Mesendoderm (in vitro differentiated cells): ENCODE measurements around the gene SLC25A51. TPM values are rescaled to one million over a fixed set of nuclear protein-coding genes. Genes with fewer than 3 reads are reported as not detected.

Source experiments
- DNase-seq: peaks from one replicate; pipeline ENCODE4 v3.0.0; 2013
- H2AK5ac ChIP-seq: 2 replicates; pipeline ENCODE4 v1.6.1; 2013; ENCODE audit warnings: low read length, inconsistent platforms
- H2BK120ac ChIP-seq: 2 replicates; pipeline ENCODE4 v1.6.1; 2013; ENCODE audit warnings: low read depth, mild to moderate bottlenecking, low read length, moderate library complexity, mixed read lengths
- H2BK15ac ChIP-seq: replicated peaks from 2 replicates; pipeline ENCODE4 v1.6.1; 2013; ENCODE audit warnings: low read depth, mild to moderate bottlenecking, moderate library complexity
- H2BK5ac ChIP-seq: 2 replicates; pipeline ENCODE4 v1.6.1; 2013; ENCODE audit warnings: low read length, inconsistent platforms
- H3K18ac ChIP-seq: 2 replicates; pipeline ENCODE4 v1.6.1; 2013; ENCODE audit warnings: mild to moderate bottlenecking, low read length, mixed read lengths
- H3K23ac ChIP-seq: one replicate; pipeline ENCODE4 v1.6.1; 2013; ENCODE audit warnings: low read length
- H3K27ac ChIP-seq: 2 replicates; pipeline ENCODE4 v1.5.1; 2013; ENCODE audit warnings: low read depth, mild to moderate bottlenecking, inconsistent platforms, low read length, moderate library complexity
- H3K27me3 ChIP-seq: 2 replicates; pipeline ENCODE4 v1.6.1; 2013; ENCODE audit warnings: low read length, control low read depth, mild to moderate bottlenecking, inconsistent platforms; ENCODE audit not compliant: insufficient read depth, poor library complexity
- H3K36me3 ChIP-seq: 2 replicates; pipeline ENCODE4 v1.6.1; 2013; ENCODE audit warnings: low read length, inconsistent platforms; ENCODE audit not compliant: control insufficient read depth, insufficient read depth
- H3K4ac ChIP-seq: one replicate; pipeline ENCODE4 v1.6.1; 2013; ENCODE audit warnings: low read depth, mild to moderate bottlenecking, low read length, moderate library complexity
- H3K4me1 ChIP-seq: 2 replicates; pipeline ENCODE4 v1.6.1; 2013; ENCODE audit warnings: low read depth, low read length, inconsistent platforms; ENCODE audit not compliant: control insufficient read depth
- H3K4me2 ChIP-seq: 2 replicates; pipeline ENCODE4 v1.6.1; 2013; ENCODE audit warnings: low read length
- H3K4me3 ChIP-seq: 2 replicates; pipeline ENCODE4 v1.5.1; 2013; ENCODE audit warnings: mild to moderate bottlenecking, low read length
- H3K56ac ChIP-seq: one replicate; pipeline ENCODE4 v1.6.1; 2013; ENCODE audit warnings: low read length
- H3K79me1 ChIP-seq: 2 replicates; pipeline ENCODE4 v1.6.1; 2013; ENCODE audit warnings: low read length, inconsistent platforms
- H3K79me2 ChIP-seq: 2 replicates; pipeline ENCODE4 v1.6.1; 2013; ENCODE audit warnings: mild to moderate bottlenecking, low read length; ENCODE audit not compliant: control insufficient read depth, insufficient read depth
- H3K9ac ChIP-seq: 2 replicates; pipeline ENCODE4 v1.6.1; 2013; ENCODE audit warnings: low read length, inconsistent platforms
- H4K5ac ChIP-seq: one replicate; pipeline ENCODE4 v1.6.1; 2013; ENCODE audit warnings: low read length
- H4K8ac ChIP-seq: one replicate; pipeline ENCODE4 v1.6.1; 2013; ENCODE audit warnings: low read depth, mild to moderate bottlenecking, control low read depth, low read length, moderate library complexity
- WGBS: extraction: QIAGEN DNeasy Blood & Tissue Kit; methylation state at CpG from one replicate; pipeline ENCODE4 v1.1.7; 2013; ENCODE audit warnings: low lambda C conversion rate, missing lambda C conversion rate; ENCODE audit not compliant: insufficient coverage; ENCODE audit errors: extremely low coverage; 5-methylcytosine and 5-hydroxymethylcytosine counted together
- small RNA-seq: library from polyadenylated mRNA; stranded (forward); fragments of <200 nt; extraction: miRNeasy Mini kit (QIAGEN cat#:217004); gene quantifications from one replicate; pipeline ENCODE3, GENCODE V24; 2013; ENCODE audit not compliant: insufficient read depth

The SLC25A51 gene

DNA sequence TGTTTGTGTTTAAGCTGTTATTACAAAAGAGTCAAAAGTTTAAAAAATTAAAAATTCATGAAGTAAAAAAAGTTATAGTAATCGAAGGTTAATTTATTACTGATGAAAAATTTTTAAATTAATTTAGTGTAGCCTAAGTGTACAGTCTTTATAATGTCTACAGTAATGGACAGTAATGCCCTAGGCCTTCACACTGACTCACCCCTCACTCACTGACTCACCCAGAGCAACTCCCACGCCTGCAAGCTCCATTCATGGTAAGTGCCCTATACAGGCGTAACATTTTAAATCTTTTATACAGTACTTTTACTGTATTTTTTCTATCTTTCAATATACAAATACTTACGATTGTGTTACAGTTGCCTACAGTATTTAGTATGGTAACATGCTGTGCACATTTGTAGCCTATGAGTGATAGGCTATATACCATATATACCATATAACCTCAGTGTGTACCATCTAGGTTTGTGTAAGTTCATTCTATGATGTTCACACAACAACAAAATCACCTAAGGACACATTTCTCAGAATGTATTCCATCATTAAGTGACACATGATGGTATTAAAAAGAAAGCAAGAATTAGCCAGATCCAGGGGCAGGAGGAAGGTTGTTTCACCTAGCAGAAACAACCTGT is 63.2 kb downstream of the SLC25A51 start:
- WGBS = 100% methylated on average over 1 of the region's 4 CpGs
- no peak for DNase-seq

DNA sequence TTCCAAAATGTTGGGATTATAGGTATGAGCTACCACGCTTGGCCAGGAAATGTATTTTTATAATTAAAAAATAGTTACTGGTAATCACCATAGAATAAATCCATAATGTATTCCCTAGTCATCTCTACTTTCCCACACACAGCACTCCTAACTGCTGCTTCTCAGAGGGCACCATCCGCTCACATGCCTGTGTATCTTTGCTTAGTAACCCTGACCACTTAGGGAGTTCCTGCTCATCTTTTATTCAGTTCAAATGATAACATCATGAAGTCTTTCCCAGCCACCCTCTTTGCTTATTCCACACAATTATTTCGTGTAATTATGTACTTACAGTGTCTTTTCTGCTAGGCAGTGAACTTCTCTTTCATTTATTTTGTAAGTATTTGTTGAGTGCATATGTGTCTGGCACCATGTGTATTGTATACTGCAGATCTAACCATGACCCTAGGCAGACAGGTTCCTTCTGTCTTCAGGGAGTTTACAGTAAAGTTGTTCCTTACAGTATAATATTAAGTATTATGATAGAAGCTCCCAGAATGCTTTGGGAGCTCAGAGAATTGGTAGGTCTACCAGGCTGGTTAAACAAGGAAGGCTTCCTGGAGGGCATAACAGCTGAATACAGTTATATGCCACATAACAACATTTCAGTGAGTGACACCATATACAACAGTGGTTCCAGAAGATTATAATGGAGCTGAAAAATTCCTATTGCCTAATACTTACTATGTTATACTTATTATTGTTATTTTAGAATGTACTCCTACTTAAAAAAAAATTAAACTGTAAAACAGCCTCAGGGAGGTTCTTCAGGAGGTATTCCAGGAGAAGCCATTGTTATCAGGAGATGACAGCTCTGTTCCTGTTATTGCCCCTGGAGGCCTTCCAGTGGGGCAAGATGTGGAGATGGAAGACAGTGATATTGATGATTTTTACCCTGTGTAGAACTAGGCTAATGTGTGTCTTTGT is 64.1 kb downstream of the SLC25A51 start:
- H3K27me3 ChIP-seq = no peaks in the 10 kb centered on the region
- no peak overlapping the region for H4K5ac ChIP-seq
- no peak overlapping the region for H3K4me2 ChIP-seq
- no peaks in the 10 kb centered on the region for H3K4me1 ChIP-seq
- H3K23ac ChIP-seq = no peak overlapping the region
- WGBS = no CpG with 5 or more reads among the region's 3 CpGs
- H3K79me2 ChIP-seq = no peaks in the 10 kb centered on the region
- no peak overlapping the region for H3K18ac ChIP-seq
- DNase-seq = no peak
- no peak overlapping the region for H2BK15ac ChIP-seq
- no peak overlapping the region for H2BK120ac ChIP-seq
- no peak overlapping the region for H4K8ac ChIP-seq
- no peak overlapping the region for H3K27ac ChIP-seq
- H2BK5ac ChIP-seq = no peak overlapping the region
- no peak overlapping the region for H3K9ac ChIP-seq
- no peak overlapping the region for H2AK5ac ChIP-seq
- no peak overlapping the region for H3K56ac ChIP-seq
- H3K4me3 ChIP-seq = no peak overlapping the region
- no peaks in the 10 kb centered on the region for H3K36me3 ChIP-seq
- H3K79me1 ChIP-seq = no peaks in the 10 kb centered on the region
- H3K4ac ChIP-seq = no peak overlapping the region

More for the DNA sequence above, 63.2 kb downstream of the SLC25A51 start:
- H3K4me3 ChIP-seq = no peak overlapping the region
- H3K79me2 ChIP-seq = no peaks in the 10 kb centered on the region
- H3K4me1 ChIP-seq = no peaks in the 10 kb centered on the region
- H3K27ac ChIP-seq = no peak overlapping the region
- no peak overlapping the region for H4K8ac ChIP-seq
- no peaks in the 10 kb centered on the region for H3K27me3 ChIP-seq
- H2BK120ac ChIP-seq = no peak overlapping the region
- H3K4ac ChIP-seq = no peak overlapping the region
- no peak overlapping the region for H3K56ac ChIP-seq
- H2BK5ac ChIP-seq = no peak overlapping the region
- no peak overlapping the region for H4K5ac ChIP-seq
- H3K4me2 ChIP-seq = no peak overlapping the region
- H2AK5ac ChIP-seq = no peak overlapping the region
- H3K9ac ChIP-seq = no peak overlapping the region
- H2BK15ac ChIP-seq = no peak overlapping the region
- H3K36me3 ChIP-seq = no peaks in the 10 kb centered on the region
- no peaks in the 10 kb centered on the region for H3K79me1 ChIP-seq
- H3K23ac ChIP-seq = no peak overlapping the region
- H3K18ac ChIP-seq = no peak overlapping the region

Small RNA genes within 50 kb of the gene (small RNA-seq; reads per million reads assigned to genes)
- gene RNU7-124P = not detected
